NT2/D1 (cell line): ENCODE data around the gene CHTF18.

Experiments
- DNase-seq: peaks from one replicate; pipeline ENCODE4 v3.0.0-alpha.2; 2011; ENCODE audit warnings: low read depth, low spot score
- H3K27me3 ChIP-seq: 2 replicates; pipeline ENCODE4 v1.6.0; 2011; ENCODE audit warnings: mild to moderate bottlenecking; ENCODE audit not compliant: insufficient read length, insufficient read depth
- H3K36me3 ChIP-seq: 2 replicates; pipeline ENCODE4 v1.6.1; 2011; ENCODE audit warnings: mild to moderate bottlenecking, low read length, mixed read lengths; ENCODE audit not compliant: insufficient read depth, insufficient read length
- H3K4me1 ChIP-seq: 2 replicates; pipeline ENCODE4 v1.5.1; 2011; ENCODE audit not compliant: insufficient read depth, insufficient read length
- H3K4me3 ChIP-seq: 2 replicates; pipeline ENCODE4 v1.5.1; 2011; ENCODE audit warnings: low read depth; ENCODE audit not compliant: insufficient read length
- H3K9ac ChIP-seq: 2 replicates; pipeline ENCODE4 v1.6.0; 2011; ENCODE audit warnings: low read depth; ENCODE audit not compliant: insufficient read length
- H3K9me3 ChIP-seq: 2 replicates; pipeline ENCODE4 v1.5.1; 2011; ENCODE audit warnings: mild to moderate bottlenecking, low read length; ENCODE audit not compliant: insufficient read depth
- SUZ12 ChIP-seq: IDR thresholded peaks from 2 replicates; pipeline ENCODE4 v1.6.1; 2011; ENCODE audit not compliant: insufficient read length, insufficient read depth; ENCODE audit errors: extremely low read depth
- YY1 ChIP-seq: IDR thresholded peaks from 2 replicates; pipeline ENCODE4 v1.6.1; 2011; ENCODE audit not compliant: insufficient read length, insufficient read depth
- ZNF274 ChIP-seq: IDR thresholded peaks from 2 replicates; pipeline ENCODE4 v1.6.1; 2011; ENCODE audit warnings: mild to moderate bottlenecking, low read depth, low read length

The CHTF18 gene

DNA sequence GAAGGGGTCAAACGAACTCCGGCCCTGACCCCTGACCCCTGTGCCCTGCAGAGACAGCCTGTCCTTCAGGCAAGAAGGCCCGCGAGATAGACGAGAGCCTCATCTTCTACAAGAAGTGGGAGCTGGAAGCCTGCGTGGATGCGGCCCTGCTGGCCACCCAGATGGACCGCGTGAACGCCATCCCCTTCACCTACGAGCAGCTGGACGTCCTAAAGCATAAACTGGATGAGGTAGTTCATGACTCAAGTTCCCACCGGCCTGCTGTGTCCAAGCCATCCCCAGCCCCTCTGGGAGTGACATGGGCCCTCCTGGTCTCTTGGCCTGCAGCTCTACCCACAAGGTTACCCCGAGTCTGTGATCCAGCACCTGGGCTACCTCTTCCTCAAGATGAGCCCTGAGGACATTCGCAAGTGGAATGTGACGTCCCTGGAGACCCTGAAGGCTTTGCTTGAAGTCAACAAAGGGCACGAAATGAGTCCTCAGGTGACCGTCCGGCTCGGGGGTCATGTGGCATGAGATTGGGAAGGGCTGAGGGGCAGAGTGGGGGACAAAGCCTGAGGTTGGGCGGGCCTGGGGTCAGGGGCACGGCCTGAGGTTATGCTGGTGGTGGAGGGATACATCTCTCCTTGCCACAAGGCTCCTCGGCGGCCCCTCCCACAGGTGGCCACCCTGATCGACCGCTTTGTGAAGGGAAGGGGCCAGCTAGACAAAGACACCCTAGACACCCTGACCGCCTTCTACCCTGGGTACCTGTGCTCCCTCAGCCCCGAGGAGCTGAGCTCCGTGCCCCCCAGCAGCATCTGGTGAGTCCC lies 22.2 kb upstream of the CHTF18 start:
- TF ChIP-seq SUZ12: no peak
- no peak for TF ChIP-seq ZNF274
- TF ChIP-seq YY1: no peak
- no peaks in the 10 kb centered on the region for H3K27me3 ChIP-seq
- H3K9ac ChIP-seq: no peak overlapping the region
- H3K9me3 ChIP-seq: no peaks in the 10 kb centered on the region
- no peak overlapping the region for H3K4me3 ChIP-seq
- H3K4me1 ChIP-seq: peaks cover 24% of the 10 kb centered on the region
- H3K36me3 ChIP-seq: no peaks in the 10 kb centered on the region
- DNase-seq: no peak

DNA sequence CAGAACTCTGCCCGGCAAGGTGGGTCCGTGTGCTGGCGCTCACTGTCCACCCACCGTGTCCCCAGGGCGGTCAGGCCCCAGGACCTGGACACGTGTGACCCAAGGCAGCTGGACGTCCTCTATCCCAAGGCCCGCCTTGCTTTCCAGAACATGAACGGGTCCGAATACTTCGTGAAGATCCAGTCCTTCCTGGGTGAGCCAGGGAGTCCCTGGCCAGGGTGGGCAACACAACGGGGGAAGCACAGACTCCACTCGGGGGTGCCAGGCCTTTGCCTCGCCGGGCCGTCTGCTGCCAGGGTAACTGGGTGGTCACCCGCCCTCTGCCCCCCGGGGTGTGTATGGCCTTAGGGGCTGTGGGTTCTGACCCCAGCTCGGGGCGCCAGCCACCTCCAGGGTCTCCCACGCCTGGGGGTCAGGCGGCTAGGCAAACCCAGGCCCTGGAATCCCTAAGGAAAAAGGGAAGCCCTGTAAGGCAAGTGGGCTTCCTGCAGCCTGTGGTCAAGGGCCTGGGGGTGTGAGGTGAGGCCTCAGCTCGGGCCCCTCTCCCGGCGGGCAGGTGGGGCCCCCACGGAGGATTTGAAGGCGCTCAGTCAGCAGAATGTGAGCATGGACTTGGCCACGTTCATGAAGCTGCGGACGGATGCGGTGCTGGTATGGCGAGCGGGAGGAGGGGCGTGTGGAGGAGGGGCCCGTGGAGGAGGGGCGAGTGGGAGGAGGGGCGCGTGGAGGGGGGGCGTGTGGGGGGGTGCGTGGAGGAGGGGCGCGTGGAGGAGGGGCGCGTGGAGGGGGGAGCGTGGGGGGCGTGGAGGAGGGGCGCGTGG lies 21.4 kb upstream of the CHTF18 start:
- no peaks in the 10 kb centered on the region for H3K9me3 ChIP-seq
- H3K4me1 ChIP-seq: peaks cover 23% of the 10 kb centered on the region
- H3K27me3 ChIP-seq: no peaks in the 10 kb centered on the region
- no peak for TF ChIP-seq ZNF274
- no peak for TF ChIP-seq SUZ12
- H3K9ac ChIP-seq: no peak overlapping the region
- H3K36me3 ChIP-seq: no peaks in the 10 kb centered on the region
- H3K4me3 ChIP-seq: no peak overlapping the region
- DNase-seq: no peak

DNA sequence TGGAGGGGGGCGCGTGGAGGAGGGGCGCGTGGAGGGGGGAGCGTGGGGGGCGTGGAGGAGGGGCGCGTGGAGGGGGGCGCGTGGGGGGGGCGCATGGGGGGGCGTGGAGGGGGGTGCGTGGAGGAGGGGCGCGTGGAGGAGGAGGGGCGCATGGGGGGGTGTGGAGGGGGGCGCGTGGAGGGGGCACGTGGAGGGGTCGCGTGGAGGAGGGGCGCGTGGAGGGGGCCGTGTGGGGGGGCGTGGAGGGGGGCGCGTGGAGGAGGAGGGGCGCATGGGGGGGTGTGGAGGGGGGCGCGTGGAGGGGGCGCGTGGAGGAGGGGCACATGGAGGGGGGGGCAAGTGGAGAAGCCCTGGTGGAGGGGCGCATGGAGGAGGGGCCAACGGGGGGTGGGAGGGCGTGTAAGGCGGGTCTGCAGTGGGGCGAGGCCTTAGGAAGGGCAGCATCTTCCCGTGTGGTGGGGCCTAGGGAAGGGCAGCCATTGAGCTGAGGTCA lies 20.6 kb upstream of the CHTF18 start:
- H3K9ac ChIP-seq: no peak overlapping the region
- H3K27me3 ChIP-seq: no peaks in the 10 kb centered on the region
- peaks cover 19% of the 10 kb centered on the region for H3K4me1 ChIP-seq
- no peak overlapping the region for H3K4me3 ChIP-seq
- H3K36me3 ChIP-seq: no peaks in the 10 kb centered on the region
- DNase-seq: no peak
- no peaks in the 10 kb centered on the region for H3K9me3 ChIP-seq
- TF ChIP-seq YY1 (no peak), ZNF274 (no peak), SUZ12 (no peak)

DNA sequence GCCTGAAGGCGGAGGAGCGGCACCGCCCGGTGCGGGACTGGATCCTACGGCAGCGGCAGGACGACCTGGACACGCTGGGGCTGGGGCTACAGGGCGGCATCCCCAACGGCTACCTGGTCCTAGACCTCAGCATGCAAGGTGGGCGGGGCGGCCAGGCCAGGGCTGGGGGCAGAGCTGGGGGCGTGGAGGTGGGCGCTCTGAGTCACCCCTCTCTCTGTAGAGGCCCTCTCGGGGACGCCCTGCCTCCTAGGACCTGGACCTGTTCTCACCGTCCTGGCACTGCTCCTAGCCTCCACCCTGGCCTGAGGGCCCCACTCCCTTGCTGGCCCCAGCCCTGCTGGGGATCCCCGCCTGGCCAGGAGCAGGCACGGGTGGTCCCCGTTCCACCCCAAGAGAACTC lies 20.0 kb upstream of the CHTF18 start:
- Histone ChIP-seq H3K36me3 (no peaks in the 10 kb centered on the region), H3K4me1 (peaks cover 21% of the 10 kb centered on the region), H3K9ac (no peak overlapping the region), H3K27me3 (no peaks in the 10 kb centered on the region), H3K4me3 (no peak overlapping the region), H3K9me3 (no peaks in the 10 kb centered on the region)
- TF ChIP-seq SUZ12: no peak
- no peak for DNase-seq

DNA sequence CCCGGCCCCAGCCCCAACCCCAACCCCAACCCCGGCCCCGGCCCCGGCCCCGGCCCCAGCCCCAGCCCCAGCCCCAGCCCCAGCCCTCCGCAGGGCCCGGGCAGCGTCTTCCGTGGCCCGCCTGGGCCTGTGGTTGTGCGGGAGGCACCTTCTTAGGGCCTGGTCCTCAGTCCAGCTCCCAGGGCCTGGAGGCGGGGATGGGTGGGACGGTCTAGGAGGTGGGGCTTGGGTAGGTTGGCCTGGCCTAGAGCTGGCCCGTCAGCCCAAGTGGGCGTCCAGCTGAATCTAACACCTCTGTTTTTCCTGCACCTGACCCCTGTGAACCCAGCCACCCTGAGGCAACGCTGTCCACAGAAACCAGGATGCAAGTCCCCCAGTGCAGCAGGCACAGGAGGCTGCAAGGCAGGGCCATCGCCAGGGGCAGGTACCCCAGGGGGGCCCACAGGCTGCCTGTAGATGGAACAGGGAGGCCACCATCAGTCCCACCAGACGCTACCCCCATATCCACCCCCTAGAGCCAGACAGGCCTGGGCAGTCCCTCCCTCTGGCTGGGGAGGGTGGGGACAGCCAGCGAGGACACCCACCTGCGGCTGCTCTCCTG lies 19.1 kb upstream of the CHTF18 start:
- Histone ChIP-seq H3K27me3 (no peaks in the 10 kb centered on the region), H3K4me1 (peaks cover 17% of the 10 kb centered on the region), H3K4me3 (no peak overlapping the region), H3K9ac (no peak overlapping the region), H3K36me3 (no peaks in the 10 kb centered on the region), H3K9me3 (no peaks in the 10 kb centered on the region)
- no peak for DNase-seq
- no peak for TF ChIP-seq ZNF274
- TF ChIP-seq SUZ12: no peak
- TF ChIP-seq YY1: no peak

DNA sequence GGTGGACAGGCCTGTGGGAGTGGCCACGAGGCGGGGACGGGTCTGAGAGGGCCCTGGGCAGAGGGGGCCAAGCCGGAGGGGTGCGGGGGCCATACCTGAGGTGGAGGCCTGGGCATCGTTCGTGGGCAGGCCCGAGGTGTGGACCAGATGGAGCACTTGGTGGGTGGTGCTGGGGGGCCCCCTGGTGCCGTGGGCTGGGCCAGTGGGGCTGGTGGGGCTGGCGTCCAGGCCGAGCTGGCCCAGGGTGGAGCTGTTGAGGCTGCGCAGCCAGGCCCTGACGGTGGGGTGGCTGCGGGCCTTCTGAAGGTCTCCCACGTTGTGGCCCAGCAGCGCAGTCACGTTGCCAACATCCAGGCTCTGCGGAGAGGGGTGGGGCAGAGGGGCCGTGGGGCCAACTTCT lies 18.5 kb upstream of the CHTF18 start:
- no peaks in the 10 kb centered on the region for H3K36me3 ChIP-seq
- H3K27me3 ChIP-seq: no peaks in the 10 kb centered on the region
- H3K4me1 ChIP-seq: peaks cover 17% of the 10 kb centered on the region
- no peak overlapping the region for H3K4me3 ChIP-seq
- no peak for DNase-seq
- H3K9ac ChIP-seq: no peak overlapping the region
- no peaks in the 10 kb centered on the region for H3K9me3 ChIP-seq
- TF ChIP-seq ZNF274: no peak

DNA sequence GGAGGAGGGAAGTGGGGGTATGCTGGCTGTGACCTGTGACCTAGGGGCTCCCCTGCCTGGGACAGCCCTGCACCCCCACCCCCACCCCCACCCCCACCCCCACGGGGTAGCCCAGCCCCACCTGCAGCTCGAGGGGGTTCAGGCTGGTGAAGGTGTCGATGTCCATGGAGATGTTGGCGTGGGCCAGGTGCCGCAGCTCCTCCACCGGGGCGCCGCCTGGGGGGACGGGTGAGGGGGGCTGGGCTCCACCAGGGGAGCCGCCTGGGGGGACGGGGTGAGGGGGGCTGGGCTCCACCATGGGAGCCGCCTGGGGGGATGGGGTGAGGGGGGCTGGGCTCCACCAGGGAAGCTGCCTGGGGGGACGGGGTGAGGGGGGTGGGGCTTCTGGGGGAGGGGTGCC lies 18.0 kb upstream of the CHTF18 start:
- Histone ChIP-seq H3K4me1 (peaks cover 17% of the 10 kb centered on the region), H3K27me3 (no peaks in the 10 kb centered on the region), H3K9ac (no peak overlapping the region), H3K4me3 (no peak overlapping the region), H3K36me3 (no peaks in the 10 kb centered on the region), H3K9me3 (no peaks in the 10 kb centered on the region)
- DNase-seq: no peak
- TF ChIP-seq SUZ12 (no peak), ZNF274 (no peak), YY1 (no peak)
